Fibroblast of villous mesenchyme (primary cell): ENCODE measurements around the gene EDA. TPM values are rescaled to one million over a fixed set of nuclear protein-coding genes. Genes with fewer than 3 reads are reported as not detected.

Experiments
- DNase-seq: peaks from one replicate; pipeline ENCODE4 v3.0.0-alpha.2; 2010; ENCODE audit warnings: low read depth
- H3K4me3 ChIP-seq: 2 replicates; pipeline ENCODE4 v1.5.1; 2011; ENCODE audit warnings: low read depth, mild to moderate bottlenecking, low read length
- CTCF ChIP-seq: IDR thresholded peaks from 2 replicates; pipeline ENCODE4 v1.5.1; 2012; ENCODE audit warnings: low read depth, mild to moderate bottlenecking, low read length; ENCODE audit not compliant: insufficient read depth
- total RNA-seq: library from RNA; depleted of rRNA; stranded (reverse); fragments of >200 nt; gene quantifications from 2 replicates; pipeline ENCODE4 v1.2.3, GENCODE V29; 2012

Gene EDA
- total RNA-seq, 1 donor, result not detected

- H3K4me3 ChIP-seq, result no peak overlapping the region
- no peak for TF ChIP-seq CTCF
- peak; percentile 10 for DNase-seq
Observed at GRCh38 chrX:70044541-70045245, 428.8 kb downstream of the EDA start.

- no peak for TF ChIP-seq CTCF
- no peak for DNase-seq
- no peak overlapping the region for H3K4me3 ChIP-seq
Observed at GRCh38 chrX:70046978-70047377, 431.1 kb downstream of the EDA start.

- H3K4me3 ChIP-seq, result no peak overlapping the region
- DNase-seq, result no peak
- TF ChIP-seq CTCF, result no peak
Observed at GRCh38 chrX:70049406-70049805, 433.5 kb downstream of the EDA start.

DNA sequence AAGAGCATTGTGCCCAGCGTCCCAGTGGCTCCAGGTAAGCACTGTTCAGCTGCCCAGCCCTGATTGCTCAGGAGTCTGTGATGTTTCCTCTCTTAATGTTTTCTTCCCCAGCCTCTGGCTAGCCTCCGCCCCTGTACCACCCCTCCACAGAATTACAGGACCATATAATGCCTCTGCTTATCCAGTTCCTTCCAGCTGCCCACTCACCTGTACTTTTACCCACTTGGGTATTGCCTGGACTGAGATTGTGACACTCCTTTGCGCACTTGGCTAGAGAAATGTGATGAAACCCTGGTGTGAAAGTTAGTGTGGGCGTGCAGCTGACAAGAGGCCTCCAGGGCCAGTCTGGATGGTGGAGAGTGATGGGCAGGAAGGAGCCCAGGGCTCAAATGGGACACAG lies 434.0 kb downstream of the EDA start, which contains the start of gene AWAT2:
Gene AWAT2 (minus strand): TSS at position 14 of the 400 bp plus-strand sequence. CDS start 6 bp downstream, at position 8.
- no peak for DNase-seq
- no peak within 1 kb of the TSS for H3K4me3 ChIP-seq
- no peak for TF ChIP-seq CTCF

- no peak for DNase-seq
- H3K4me3 ChIP-seq, result no peak overlapping the region
- TF ChIP-seq CTCF, result no peak
Observed at GRCh38 chrX:70052895-70053615, 437.1 kb downstream of the EDA start.

GRCh38 chrX:70054391-70054790 lies 438.5 kb downstream of the EDA start:
- no peak overlapping the region for H3K4me3 ChIP-seq
- DNase-seq, result no peak
- no peak for TF ChIP-seq CTCF
